Measurements from ENCODE around the gene JAZF1. TPM values are rescaled to one million over a fixed set of nuclear protein-coding genes. Genes with fewer than 3 reads are reported as not detected.

JAZF1 gene
- total RNA-seq, 1 experiment from 2014 or later: 1.5 TPM

DNA sequence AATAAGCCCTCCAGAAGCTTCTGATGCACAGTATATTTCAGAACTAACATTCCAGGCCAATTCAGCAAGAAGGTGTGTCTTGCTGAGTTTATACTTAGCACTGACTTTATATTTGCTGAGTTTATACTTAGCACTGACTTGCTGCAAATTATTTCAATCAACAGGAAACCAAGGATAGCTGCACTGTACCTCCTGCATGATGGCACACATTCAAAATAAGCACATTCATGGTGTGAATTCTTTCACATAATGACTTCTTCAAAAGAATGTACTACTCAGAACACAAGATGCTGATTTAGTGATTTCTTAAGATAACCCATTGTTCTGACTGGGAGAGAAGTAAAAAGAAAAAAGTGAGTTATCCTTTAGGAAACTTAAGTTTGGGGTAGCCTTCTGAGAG lies 52.0 kb downstream of the JAZF1 start:
- no TSS peak for BruUV-seq (replicated peaks)
- H3K36me3 ChIP-seq (ENCODE audit: insufficient read depth, low read length, poor library complexity, severe bottlenecking): no peaks in the 10 kb centered on the region
- no peaks in the 10 kb centered on the region for H3K27me3 ChIP-seq (replicated peaks; ENCODE audit: insufficient read depth, low read depth, low read length, poor library complexity)
- intact Hi-C loops (cut with micrococcal nuclease; ENCODE audit: unreplicated experiment): no loop called here
- no peaks in the 10 kb centered on the region for H3K4me1 ChIP-seq (ENCODE audit: insufficient read depth, low read length, poor library complexity, severe bottlenecking)
- H3K4me3 ChIP-seq (ENCODE audit: low read depth, low read length, poor library complexity, severe bottlenecking): no peak overlapping the region
- H3K27ac ChIP-seq (ENCODE audit: low read depth, low read length, poor library complexity, severe bottlenecking): no peak overlapping the region
- no peak for DNase-seq (ENCODE audit: low spot score)
- TF ChIP-seq EZH2 (IDR thresholded peaks at IDR 0.05; ENCODE audit: borderline replicate concordance, low read depth, low read length, poor library complexity, severe bottlenecking): no peak
- TF ChIP-seq, protein P1, sequence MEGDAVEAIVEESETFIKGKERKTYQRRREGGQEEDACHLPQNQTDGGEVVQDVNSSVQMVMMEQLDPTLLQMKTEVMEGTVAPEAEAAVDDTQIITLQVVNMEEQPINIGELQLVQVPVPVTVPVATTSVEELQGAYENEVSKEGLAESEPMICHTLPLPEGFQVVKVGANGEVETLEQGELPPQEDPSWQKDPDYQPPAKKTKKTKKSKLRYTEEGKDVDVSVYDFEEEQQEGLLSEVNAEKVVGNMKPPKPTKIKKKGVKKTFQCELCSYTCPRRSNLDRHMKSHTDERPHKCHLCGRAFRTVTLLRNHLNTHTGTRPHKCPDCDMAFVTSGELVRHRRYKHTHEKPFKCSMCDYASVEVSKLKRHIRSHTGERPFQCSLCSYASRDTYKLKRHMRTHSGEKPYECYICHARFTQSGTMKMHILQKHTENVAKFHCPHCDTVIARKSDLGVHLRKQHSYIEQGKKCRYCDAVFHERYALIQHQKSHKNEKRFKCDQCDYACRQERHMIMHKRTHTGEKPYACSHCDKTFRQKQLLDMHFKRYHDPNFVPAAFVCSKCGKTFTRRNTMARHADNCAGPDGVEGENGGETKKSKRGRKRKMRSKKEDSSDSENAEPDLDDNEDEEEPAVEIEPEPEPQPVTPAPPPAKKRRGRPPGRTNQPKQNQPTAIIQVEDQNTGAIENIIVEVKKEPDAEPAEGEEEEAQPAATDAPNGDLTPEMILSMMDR (conservative IDR thresholded peaks at IDR 0.05; ENCODE audit: low read depth, low read length): no peak
- H3K9me3 ChIP-seq (ENCODE audit: low read depth, low read length, poor library complexity, severe bottlenecking): no peaks in the 10 kb centered on the region
- ChIA-PET POLR2A (ENCODE audit: low non-redundant PET) (no interaction called here), CTCF (no interaction called here)

DNA sequence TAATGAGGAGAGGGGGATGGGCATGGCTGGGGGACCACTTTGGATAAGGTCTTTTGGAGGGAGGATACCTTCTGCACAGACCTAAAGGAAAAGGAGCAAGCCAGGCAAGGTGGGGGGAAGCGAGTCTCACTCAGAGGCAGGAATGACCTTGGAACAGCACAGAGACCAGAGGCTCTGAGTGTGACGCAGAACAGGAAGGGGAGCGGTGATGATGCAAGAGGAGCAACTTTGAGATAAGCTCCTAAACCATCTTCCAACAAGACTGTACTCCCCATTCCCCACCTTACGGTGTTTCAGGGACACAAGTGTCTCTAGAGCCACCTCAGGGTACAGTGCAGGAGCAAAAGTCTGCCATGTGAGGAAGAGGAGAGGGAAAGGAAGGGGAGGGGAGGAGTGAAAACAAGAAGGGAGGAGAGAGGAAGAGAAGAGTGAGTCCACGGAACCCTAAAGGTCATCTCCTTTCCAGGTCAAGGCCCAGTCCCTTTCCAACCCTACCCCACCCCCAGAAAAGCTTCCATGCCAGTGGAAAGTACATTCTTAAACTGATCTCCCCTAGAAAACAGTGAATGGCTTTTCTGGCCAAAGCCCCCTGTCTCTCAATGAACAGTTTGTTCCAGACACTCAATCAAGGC lies 54.1 kb downstream of the JAZF1 start:
- intact Hi-C loops (cut with micrococcal nuclease; ENCODE audit: unreplicated experiment): no loop called here
- no peak for DNase-seq (ENCODE audit: low spot score)
- H3K36me3 ChIP-seq (ENCODE audit: insufficient read depth, low read length, poor library complexity, severe bottlenecking): no peaks in the 10 kb centered on the region
- no TSS peak for BruUV-seq (replicated peaks)
- ChIA-PET CTCF (no interaction called here), POLR2A (ENCODE audit: low non-redundant PET) (no interaction called here)
- H3K4me3 ChIP-seq (ENCODE audit: low read depth, low read length, poor library complexity, severe bottlenecking): no peak overlapping the region
- H3K27ac ChIP-seq (ENCODE audit: low read depth, low read length, poor library complexity, severe bottlenecking): no peak overlapping the region
- H3K4me1 ChIP-seq (ENCODE audit: insufficient read depth, low read length, poor library complexity, severe bottlenecking): no peaks in the 10 kb centered on the region
- H3K27me3 ChIP-seq (replicated peaks; ENCODE audit: insufficient read depth, low read depth, low read length, poor library complexity): no peaks in the 10 kb centered on the region
- H3K9me3 ChIP-seq (ENCODE audit: low read depth, low read length, poor library complexity, severe bottlenecking): no peaks in the 10 kb centered on the region
- TF ChIP-seq, protein P1 (conservative IDR thresholded peaks at IDR 0.05; ENCODE audit: low read depth, low read length): no peak
- no peak for TF ChIP-seq EZH2 (IDR thresholded peaks at IDR 0.05; ENCODE audit: borderline replicate concordance, low read depth, low read length, poor library complexity, severe bottlenecking)

DNA sequence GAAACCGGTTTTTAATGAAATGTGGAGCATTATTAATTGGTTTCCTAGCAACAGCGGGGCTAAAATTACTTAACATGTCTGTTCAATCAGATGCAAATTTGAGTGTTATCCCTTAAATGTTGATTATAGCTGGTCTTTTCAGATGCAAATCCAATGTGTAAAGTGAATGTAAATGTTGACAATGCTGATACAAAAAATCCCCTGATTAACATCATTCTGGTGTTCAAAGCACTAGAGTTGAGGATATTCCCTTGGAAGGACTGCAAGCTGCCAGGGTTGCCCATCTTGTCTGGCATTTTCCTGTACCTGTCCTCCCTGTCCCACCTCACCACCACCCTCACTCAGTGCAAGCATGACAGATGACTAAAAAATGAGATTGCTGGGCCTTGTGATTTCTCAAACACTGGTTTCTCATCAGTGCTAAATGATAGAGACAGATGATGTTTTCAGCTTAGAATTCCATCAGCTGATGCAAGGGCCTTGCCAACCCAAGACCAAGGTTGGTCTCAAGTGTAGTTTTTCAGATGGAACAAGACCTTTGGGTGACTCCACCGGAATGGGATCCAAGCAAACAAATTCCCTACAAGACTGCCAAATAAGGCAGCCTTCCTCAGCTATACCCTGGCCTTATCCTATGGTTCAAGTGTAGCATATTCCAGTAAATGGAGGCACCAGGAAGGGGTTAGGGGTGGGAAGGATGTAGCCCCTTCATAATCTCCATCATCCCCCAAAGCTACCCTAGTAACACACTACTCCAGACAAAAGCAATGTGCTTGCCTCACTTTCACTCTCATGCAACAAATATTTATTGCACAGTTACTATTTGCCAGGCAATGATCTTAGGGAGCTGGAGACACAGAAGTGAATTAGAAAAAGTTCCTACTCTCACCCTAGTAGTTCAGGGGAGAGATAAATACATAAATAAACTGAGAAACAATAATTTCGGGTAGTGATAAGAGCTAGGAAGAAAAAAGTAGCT lies 54.9 kb downstream of the JAZF1 start:
- DNase-seq (ENCODE audit: low spot score): no peak
- ChIA-PET CTCF (no interaction called here), POLR2A (ENCODE audit: low non-redundant PET) (no interaction called here)
- H3K4me1 ChIP-seq (ENCODE audit: insufficient read depth, low read length, poor library complexity, severe bottlenecking): no peaks in the 10 kb centered on the region
- no peaks in the 10 kb centered on the region for H3K36me3 ChIP-seq (ENCODE audit: insufficient read depth, low read length, poor library complexity, severe bottlenecking)
- no peak for TF ChIP-seq EZH2 (IDR thresholded peaks at IDR 0.05; ENCODE audit: borderline replicate concordance, low read depth, low read length, poor library complexity, severe bottlenecking)
- TF ChIP-seq, protein P1 (conservative IDR thresholded peaks at IDR 0.05; ENCODE audit: low read depth, low read length): no peak
- H3K9me3 ChIP-seq (ENCODE audit: low read depth, low read length, poor library complexity, severe bottlenecking): no peaks in the 10 kb centered on the region
- H3K27ac ChIP-seq (ENCODE audit: low read depth, low read length, poor library complexity, severe bottlenecking): no peak overlapping the region
- no peak overlapping the region for H3K4me3 ChIP-seq (ENCODE audit: low read depth, low read length, poor library complexity, severe bottlenecking)
- BruUV-seq (replicated peaks): no TSS peak
- intact Hi-C loops (cut with micrococcal nuclease; ENCODE audit: unreplicated experiment): no loop called here
- no peaks in the 10 kb centered on the region for H3K27me3 ChIP-seq (replicated peaks; ENCODE audit: insufficient read depth, low read depth, low read length, poor library complexity)
